Measurements from ENCODE around the gene GBP3.
"Not testable (repeated sequence)": the region's sequence is repeated elsewhere in the genome, so short reads cannot be mapped to it uniquely, and the experiment has no call there.

The GBP3 gene, protein sequence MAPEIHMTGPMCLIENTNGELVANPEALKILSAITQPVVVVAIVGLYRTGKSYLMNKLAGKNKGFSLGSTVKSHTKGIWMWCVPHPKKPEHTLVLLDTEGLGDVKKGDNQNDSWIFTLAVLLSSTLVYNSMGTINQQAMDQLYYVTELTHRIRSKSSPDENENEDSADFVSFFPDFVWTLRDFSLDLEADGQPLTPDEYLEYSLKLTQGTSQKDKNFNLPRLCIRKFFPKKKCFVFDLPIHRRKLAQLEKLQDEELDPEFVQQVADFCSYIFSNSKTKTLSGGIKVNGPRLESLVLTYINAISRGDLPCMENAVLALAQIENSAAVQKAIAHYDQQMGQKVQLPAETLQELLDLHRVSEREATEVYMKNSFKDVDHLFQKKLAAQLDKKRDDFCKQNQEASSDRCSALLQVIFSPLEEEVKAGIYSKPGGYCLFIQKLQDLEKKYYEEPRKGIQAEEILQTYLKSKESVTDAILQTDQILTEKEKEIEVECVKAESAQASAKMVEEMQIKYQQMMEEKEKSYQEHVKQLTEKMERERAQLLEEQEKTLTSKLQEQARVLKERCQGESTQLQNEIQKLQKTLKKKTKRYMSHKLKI

DNA sequence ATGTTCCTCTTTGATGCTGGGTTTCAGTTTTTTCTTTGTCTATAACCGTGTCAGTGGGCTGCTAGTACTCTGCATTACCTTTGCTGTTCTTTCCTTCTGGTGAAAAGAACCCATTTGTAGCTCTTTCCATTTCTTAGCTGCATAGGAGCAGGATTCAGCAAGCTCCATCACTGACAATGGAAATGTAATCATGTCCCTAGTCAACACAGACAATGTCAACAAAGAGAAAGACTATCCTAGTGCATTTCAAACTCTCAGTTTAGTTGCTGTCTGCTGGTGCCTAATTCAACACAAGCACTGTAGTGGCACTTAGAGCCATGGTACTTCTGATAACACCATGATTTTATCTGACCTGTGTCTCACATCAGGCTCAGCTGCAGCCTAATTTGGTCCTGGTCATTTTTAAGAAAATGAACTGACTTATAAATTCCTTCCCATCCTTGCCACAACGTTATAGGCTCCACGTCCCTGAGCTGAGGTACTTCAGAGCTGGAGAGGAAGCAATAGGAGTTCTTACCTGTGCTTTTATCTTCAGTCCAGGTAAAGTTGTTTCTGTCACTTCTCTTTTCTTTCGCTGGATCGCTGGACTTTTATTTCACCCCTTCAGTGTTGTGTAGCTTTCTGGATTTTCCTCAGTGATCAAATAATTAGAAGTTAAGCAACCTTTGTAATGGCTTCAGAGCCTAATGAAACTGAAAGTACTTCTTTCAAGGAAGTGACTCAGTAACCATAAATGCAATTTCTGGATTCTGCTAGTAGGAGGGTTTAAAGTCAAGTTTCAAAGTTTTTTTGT, at the start of gene GBP3:
GBP3 (minus strand) TSS at position 700 of the 793 bp plus-strand sequence. CDS start 2,145 bp downstream, outside the sequence.
- peak; percentile 72 for DNase-seq (ENCODE audit: low spot score)

DNA sequence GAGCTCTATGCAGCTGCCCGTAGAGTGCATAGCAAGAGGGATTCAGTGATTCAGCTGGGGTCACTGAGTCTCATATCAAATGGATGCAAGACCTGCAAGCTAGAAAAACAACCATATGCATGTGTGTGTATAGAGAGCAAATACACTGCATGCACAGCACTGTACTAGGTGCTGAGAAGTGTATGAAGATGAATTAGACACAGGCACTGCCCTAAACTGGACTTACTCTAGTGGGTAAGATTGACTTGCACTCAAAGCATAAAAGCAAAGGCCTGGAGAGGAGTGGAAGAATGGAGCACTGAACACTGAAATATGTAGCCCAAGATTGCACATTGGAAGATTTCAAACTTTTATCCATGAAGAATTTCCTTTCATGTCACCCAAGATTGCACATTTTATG, 47.8 kb upstream of the GBP3 start:
- DNase-seq (ENCODE audit: low spot score) = no peak

DNA sequence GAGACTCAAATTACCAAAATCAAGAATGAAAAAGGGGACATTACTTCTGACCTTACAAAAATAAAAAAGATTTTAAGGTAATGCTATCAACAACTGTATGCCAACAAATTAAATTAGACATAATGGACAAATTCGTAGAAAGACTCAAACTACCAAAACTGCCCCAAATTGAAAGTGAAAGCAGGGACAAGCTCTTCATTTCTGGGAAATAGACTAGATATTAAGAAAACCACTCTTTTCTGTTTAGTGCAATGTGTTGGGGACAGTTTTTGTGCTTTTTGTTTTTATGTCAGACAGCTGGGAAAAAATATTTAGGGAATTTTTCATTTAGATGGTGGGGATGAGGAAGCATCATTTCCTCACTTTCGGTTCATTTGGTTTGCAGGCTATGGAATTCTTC, 47.3 kb upstream of the GBP3 start:
- no peak for DNase-seq (ENCODE audit: low spot score)

DNA sequence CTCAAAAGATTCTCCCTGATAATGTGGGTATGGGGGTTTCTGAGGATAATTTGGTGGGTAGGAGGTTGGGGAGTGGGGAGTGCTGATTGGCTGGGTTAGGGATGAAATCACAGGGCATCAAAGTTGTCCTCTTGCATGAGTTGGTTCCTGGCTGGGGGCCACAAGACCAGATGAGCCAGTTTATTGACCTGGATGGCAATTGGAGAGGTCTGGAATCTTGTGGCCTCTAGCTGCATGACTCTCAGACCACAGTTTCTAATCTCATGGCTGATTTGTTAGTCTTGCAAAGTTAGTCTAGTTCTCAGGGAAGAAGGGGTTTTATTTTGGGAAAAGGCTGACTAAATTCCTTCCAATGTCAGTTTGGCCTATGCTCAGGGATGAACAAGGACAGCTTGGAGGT, 45.6 kb upstream of the GBP3 start:
- no peak for DNase-seq (ENCODE audit: low spot score)

DNA sequence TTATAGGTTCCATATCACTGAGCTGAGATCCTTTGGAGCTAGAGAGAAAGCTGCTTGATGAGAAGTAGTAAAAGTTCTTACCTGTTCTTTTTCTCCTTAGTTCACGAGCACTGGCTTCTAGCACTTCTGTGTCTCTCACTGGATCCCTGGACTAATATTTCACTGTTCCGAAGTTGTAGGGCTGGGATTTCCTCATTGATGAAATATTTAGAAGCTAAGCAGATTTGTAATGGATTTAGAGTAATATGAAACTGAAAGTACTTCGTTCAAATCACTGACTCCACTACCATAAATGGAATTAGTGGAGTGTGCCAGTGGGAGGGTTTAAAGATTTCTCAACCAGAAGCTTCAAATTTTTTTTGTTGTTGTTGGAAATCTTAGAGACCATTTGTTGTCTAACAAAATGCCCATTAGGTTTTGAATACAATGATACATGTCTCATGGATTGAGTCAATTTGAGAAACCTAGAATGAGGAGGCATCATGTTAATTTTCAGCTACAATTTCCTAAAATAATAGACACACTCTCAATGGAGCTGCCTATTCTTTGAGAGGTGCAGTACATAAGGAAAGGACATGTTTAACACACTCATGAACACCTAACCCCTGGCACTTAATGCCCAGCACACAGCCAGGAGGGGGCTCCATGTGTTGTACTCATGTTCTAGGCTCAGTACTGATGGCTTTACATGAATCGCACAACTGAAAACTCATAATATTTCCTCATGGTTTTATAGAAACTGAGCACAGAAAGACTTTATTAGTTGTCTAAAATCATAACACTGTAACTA, 42.6 kb upstream of the GBP3 start, which contains the start of gene GBP1:
GBP1 (minus strand) TSS at position 130 of the 790 bp plus-strand sequence. CDS start 1,974 bp downstream, outside the sequence.
- no peak for DNase-seq (ENCODE audit: low spot score)

DNA sequence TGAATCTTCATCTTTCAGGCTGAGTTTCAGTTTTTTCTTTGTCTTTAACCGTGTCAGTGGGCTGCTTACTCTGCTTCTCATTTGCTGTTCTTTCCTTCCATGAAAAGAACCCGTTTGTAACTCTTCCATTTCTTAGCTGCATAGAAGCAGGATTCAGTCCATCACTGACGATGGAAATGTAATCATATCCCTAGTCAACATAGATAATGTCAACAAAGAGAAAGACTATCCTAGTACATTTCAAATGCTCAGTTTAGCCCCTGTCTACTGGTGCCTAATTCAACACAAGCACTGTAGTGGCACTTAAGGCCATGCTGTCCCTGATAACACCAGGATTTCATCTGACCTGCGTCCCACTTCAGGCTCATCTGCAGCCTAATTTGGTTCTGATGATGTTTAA, 42.0 kb upstream of the GBP3 start:
- DNase-seq (ENCODE audit: low spot score) = no peak

DNA sequence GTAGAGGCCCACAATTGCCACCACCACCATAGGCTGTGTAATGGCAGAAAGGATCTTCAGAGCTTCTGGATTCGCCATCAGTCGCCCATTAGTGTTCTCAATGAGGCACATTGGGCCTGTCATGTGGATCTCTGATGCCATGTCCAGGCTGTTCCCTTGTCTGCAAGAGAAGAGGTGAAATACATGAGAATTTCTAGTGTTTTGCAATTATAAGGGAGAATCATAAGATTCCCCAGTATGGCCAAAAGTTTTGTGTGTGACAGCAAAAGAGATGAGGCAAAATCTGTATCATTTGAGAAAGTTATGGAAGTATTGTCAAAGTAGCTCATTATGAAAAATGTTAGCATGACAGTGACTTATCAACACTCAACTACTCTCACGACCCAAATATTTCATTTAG, 40.4 kb upstream of the GBP3 start:
- DNase-seq (ENCODE audit: low spot score) = no peak

DNA sequence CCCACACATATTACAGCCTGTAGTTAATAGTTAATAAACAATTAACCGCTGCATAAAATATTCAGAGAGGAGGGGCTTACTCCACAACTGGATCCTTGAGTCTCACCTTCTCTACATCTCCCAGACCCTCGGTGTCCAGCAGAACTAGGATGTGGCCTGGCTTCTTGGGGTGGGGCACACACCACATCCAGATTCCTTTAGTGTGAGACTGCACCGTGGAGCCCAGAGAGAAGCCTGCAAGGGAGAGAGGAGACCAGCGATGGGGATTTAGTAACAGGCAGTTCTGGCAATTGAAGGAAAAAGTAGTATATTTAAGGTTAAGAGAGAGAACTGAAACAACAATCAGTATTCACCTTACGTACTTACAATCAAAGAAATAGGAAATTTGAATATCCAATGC, 37.4 kb upstream of the GBP3 start:
- DNase-seq (ENCODE audit: low spot score) = no peak

DNA sequence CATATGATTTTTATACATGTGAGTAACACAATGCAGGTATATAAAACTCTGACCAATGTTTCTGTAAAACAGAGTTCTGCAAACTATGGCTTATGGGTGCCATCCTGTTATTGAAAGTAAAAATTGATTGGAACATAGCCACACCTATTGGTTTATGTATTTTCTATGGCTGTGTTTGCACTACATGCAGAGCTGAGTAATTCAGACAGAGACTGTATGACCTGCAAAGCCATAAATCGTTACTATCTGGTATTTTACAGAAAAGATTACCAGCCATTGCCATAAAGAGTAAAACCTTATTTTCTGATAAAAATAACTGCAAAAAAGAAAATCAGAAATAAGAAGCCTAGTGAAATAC, 29.3 kb upstream of the GBP3 start:
- DNase-seq (ENCODE audit: low spot score) = no peak

DNA sequence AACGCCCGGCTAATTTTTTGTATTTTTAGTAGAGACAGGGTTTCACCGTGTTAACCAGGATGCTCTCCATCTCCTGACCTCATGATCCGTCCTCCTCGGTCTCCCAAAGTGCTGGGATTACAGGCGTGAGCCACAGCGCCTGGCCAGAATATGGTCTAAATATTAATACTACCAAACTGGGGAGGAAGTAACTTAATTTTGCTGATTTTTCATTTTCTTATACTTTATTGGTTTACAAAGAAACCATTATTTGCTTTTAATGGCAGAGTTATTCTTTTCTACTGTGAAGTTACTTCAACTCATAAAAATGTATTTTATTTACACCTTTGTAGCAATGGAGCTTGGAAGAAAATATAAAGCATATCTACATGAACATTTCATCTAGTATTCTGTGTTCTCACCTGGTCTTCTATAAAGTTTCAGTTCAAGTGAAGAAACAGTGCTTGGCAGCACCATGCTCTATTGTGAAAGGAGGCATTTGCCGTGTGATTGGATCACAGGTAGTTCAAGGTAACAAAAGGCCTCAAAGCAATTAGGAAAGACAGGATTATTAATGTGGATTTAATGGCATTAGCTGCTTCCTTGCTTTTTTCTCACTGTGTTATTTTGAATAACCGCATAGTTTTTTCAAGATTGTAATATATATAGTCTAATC, 28.8 kb upstream of the GBP3 start:
- no peak for DNase-seq (ENCODE audit: low spot score)

DNA sequence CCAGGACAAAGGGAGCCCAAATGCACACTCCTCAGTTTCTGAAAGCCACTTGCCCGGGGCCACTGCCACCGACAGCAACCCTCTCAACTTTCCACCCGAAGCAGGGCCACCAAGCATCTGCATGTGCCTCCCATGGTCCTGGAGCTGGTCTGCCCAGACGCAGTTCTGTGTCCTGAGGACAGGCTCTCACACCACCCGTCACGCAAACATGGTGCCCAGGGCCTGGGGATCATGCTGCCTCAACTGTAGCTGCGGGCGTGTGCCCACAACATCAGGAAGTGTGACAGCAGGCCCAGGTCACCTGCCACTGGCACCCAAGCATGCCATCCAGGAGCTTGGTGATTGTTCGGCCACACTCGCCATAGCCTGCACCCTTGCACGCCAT, 28.0 kb upstream of the GBP3 start:
- DNase-seq (ENCODE audit: low spot score) = no peak

DNA sequence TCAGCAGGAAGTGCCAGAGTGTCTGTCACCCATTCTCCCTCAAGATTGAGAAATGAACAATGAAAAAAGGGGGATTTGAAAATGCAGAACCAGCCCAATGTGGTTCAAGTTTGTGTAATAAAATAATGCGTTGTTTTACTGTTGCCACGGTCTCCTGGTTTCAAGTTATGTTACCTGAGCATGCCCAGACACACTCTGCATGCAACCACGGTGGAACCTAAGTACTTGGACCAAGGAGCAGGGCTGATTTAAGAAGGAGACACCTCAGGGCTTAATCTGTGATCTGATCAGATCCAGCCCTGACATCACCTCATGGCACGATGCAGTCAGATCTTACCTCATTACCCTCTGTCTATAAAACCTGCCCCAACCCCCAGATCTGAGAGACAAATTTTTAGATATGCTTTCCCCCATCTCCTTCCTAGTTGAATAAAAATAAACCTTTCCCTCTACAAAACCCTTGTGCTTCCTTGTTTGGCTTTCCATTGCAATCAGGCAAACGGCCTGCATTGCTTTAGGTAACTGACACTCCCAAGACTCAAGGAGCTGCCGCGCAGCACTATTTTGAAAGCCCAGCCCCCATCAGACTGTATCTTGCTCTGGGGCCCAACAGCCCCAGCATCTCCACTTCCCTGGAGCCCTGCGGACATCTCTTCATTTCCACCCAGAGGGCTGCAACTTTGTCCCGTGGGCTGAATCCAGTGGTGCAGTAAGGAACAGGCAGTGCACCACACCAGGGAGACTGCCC, 27.4 kb upstream of the GBP3 start:
- DNase-seq (ENCODE audit: low spot score) = not testable (repeated sequence)

DNA sequence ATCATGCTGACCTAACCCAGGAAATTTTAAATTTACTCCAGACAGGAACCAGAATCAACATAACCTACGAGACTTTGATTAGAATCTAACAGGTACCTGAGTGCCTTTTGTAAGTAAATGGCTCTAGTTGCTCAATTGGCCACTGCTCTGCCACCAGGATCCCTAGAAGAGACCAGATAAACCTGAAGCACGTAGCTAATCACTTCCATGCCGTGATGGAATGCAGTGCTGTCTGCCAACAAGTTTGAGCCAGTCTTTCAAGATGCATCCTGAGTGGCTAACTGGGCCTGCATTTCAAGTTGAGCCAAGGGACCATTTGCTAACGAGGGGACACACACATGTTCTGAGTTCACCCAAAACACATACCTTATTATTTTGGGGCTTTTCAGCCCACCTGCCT, 26.5 kb upstream of the GBP3 start:
- not testable (repeated sequence) for DNase-seq (ENCODE audit: low spot score)

DNA sequence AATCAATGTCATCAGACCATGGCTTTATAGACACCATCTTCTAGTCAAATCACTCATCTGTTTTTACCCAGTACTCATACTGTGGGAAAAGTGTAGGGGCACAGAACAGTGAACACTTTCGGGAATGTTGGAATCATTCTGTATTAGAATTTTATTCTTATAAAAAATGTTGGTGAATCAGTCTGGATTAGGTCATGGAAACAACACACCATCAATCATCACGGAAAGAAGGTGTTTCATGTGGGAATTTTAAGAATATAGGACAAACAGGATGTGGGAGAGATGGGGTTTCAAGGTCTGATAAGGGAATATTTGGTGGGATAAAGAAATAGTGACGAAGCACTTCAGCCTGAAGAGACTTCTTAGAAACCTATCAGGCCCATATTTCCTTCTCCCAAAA, 25.1 kb upstream of the GBP3 start:
- DNase-seq (ENCODE audit: low spot score) = no peak

DNA sequence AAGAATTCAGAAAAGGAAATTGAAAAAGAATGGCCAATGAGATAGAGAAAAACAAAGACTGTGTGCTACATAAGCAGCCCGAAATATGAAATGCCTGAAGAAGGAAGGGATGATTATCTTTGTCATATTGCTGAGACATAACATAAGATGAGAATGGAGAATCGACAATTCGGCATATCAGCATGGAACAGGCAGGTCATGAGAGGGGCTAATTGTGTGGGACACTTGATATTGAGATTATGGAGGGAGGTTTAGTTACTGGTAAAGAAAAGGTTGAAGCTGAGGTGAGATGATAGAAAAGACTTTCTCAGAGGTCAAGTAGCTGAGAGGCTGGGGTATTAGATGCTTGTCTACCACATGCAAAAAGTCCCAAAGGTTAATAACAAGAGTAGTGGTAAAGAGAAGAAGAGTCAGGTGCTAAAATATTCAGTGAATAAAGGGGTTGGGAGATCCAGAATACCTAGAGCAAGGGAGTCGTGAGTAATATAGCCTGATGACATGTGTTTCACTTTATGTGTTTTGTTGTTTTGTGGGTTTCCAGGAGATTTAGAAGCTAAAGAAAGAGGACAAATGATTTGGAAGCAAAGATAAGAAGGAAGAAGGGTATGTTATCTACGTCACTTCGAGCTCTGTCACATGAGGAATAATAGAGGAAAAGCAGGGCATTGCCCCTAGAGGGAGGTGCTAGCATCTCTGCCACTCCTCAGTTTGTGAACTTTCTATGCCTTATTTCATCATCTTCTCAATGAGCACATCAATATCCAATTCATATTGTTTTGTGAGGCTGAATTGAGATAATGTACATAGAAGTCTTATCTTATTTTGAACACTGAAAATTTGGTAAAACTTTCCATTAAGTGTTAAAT, 23.9 kb upstream of the GBP3 start:
- not testable (repeated sequence) for DNase-seq (ENCODE audit: low spot score)

DNA sequence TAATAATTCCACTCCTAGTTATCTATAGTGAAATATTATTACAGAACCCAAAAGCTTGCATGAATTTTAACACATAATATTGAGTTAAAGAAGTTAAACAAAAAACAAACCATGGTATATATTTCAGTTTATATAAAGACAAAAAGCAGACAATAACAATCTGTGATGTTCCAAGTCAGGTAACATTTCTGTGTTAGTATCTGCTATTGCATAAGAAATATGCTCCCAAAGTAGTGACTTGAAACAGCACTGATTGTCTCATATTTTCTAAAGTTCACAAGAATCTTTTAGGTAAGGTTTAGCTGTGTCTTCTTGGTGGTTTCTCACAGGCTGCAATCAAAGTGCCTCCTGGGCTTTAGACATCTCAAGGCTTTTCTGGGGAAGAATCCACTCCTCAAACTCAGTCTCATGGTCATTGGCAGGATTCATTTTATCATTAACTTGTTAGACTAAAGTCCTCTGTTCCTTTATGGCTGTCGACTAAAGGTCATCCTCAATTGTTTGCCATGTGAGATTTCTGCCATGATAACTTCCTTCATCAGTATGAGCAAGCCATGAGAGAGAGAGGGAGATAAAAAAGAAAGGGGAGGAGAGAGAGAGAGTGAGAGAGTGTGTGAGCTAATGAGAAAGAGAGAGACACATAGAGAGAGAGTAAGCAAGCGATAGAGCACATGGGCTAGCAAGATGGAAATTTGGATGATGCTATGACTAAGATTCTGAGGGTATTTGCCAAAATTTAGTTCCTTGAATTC, 22.5 kb upstream of the GBP3 start:
- no peak for DNase-seq (ENCODE audit: low spot score)

DNA sequence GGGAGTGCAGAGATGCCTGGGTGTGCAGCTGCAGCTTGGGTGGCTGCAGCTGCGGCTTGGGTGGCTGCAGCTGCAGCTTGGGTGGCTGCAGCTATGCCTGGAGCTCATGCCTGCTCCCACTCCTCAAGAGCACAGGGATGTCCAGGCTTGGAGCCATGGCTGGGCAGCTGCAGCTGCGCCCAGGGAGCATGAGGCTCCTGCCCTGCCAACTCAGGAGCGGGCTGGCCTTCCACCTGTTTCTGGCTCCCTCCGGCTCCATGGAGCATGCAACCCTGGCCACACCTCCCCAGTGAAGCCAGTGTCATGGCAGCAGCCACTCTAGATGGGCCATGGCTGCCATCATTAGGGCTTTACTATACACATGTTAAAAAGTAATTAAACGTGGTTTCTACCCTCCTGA, 21.3 kb upstream of the GBP3 start:
- DNase-seq (ENCODE audit: low spot score) = no peak

DNA sequence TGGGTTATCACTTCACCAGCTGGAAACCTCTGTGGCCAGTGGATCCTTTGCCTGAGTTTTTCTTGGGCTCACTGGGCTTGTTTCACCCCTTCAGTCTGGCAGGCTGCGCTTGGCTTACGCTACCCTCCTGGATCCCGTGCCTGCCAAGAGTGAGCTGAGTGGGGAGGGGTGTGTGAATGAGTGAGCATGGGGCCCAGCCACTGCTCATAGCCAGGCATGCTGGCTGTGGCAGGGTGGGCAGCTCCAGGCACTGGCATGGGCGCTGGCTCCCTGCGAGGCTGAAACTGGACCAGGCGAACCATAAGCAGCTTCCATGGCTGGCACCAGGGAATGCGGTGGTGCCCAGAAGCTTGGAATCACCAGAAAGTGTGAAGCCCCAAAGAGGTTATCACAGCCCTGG, 19.8 kb upstream of the GBP3 start:
- DNase-seq (ENCODE audit: low spot score) = no peak

DNA sequence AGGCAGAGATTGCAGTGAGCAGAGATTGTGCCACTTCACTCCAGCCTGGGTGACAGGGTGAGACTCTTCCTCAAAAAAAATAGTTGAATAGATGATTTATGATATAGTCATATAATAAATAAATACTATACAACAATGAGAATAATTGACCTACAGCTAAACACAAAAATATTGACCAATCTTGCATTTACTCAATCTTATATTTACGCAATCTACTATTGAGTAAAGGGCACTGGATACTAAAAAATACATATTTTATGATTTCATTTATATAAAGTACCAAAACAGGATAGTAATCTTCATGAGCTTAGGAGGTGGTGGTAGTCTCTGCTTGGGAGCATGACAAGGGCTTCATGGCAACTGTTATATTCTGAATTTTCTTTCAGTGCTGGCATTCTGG, 19.1 kb upstream of the GBP3 start:
- no peak for DNase-seq (ENCODE audit: low spot score)

All from kidney capillary endothelial cell (primary cell).